Measurements from ENCODE around the gene CSMD2.

The CSMD2 gene

GRCh38 chr1:33626801-33627200 is 538.2 kb downstream of the CSMD2 start:
- no peaks in the 10 kb centered on the region for H3K9me3 ChIP-seq (ENCODE audit: insufficient read depth, low read length)
- no peaks in the 10 kb centered on the region for H3K9me2 ChIP-seq (replicated peaks; ENCODE audit: insufficient read depth, low read length)
- no peak overlapping the region for H2AFZ ChIP-seq (ENCODE audit: low read depth, low read length, severe bottlenecking)
- no peak overlapping the region for H3K27ac ChIP-seq (ENCODE audit: low read depth, low read length)
- TF ChIP-seq CTCF (IDR thresholded peaks at IDR 0.05; ENCODE audit: insufficient read depth, low read length, poor library complexity, severe bottlenecking) (no peak), EZH2phosphoT487 (conservative IDR thresholded peaks at IDR 0.05; ENCODE audit: low read length) (no peak)
- H3K9ac ChIP-seq (ENCODE audit: low read length), result no peak overlapping the region
- H3K27me3 ChIP-seq (ENCODE audit: low read length), result no peaks in the 10 kb centered on the region
- H3K79me2 ChIP-seq (ENCODE audit: insufficient read depth, low read length), result no peaks in the 10 kb centered on the region
- no peaks in the 10 kb centered on the region for H4K20me1 ChIP-seq (ENCODE audit: low read depth, low read length)
- no peaks in the 10 kb centered on the region for H3F3A ChIP-seq (ENCODE audit: insufficient read depth)
- H3K36me3 ChIP-seq (ENCODE audit: low read length), result no peaks in the 10 kb centered on the region
- H3K4me3 ChIP-seq (ENCODE audit: insufficient read depth, low read length, poor library complexity, severe bottlenecking), result no peak overlapping the region
- no peak overlapping the region for H3K4me2 ChIP-seq (ENCODE audit: low read depth, low read length, poor library complexity, severe bottlenecking)

- no peak overlapping the region for H3K27ac ChIP-seq (ENCODE audit: low read depth, low read length)
- no peaks in the 10 kb centered on the region for H3K79me2 ChIP-seq (ENCODE audit: insufficient read depth, low read length)
- H3K27me3 ChIP-seq (ENCODE audit: low read length), result no peaks in the 10 kb centered on the region
- H3F3A ChIP-seq (ENCODE audit: insufficient read depth), result no peaks in the 10 kb centered on the region
- H4K20me1 ChIP-seq (ENCODE audit: low read depth, low read length), result no peaks in the 10 kb centered on the region
- H3K9me2 ChIP-seq (replicated peaks; ENCODE audit: insufficient read depth, low read length), result no peaks in the 10 kb centered on the region
- H3K4me2 ChIP-seq (ENCODE audit: low read depth, low read length, poor library complexity, severe bottlenecking), result no peak overlapping the region
- no peaks in the 10 kb centered on the region for H3K9me3 ChIP-seq (ENCODE audit: insufficient read depth, low read length)
- H3K4me3 ChIP-seq (ENCODE audit: insufficient read depth, low read length, poor library complexity, severe bottlenecking), result no peak overlapping the region
- no peak overlapping the region for H2AFZ ChIP-seq (ENCODE audit: low read depth, low read length, severe bottlenecking)
- no peak overlapping the region for H3K9ac ChIP-seq (ENCODE audit: low read length)
- H3K36me3 ChIP-seq (ENCODE audit: low read length), result no peaks in the 10 kb centered on the region
- TF ChIP-seq CTCF (IDR thresholded peaks at IDR 0.05; ENCODE audit: insufficient read depth, low read length, poor library complexity, severe bottlenecking) (peak; percentile 15), EZH2phosphoT487 (conservative IDR thresholded peaks at IDR 0.05; ENCODE audit: low read length) (no peak)
These were observed 539.8 kb downstream of the CSMD2 start for GRCh38 chr1:33624991-33625870.

- Histone ChIP-seq H3K36me3 (ENCODE audit: low read length) (no peaks in the 10 kb centered on the region), H2AFZ (ENCODE audit: low read depth, low read length, severe bottlenecking) (no peak overlapping the region), H3K9ac (ENCODE audit: low read length) (no peak overlapping the region), H3K27me3 (ENCODE audit: low read length) (no peaks in the 10 kb centered on the region), H3K9me2 (replicated peaks; ENCODE audit: insufficient read depth, low read length) (no peaks in the 10 kb centered on the region), H3K9me3 (ENCODE audit: insufficient read depth, low read length) (no peaks in the 10 kb centered on the region), H4K20me1 (ENCODE audit: low read depth, low read length) (no peaks in the 10 kb centered on the region), H3K4me2 (ENCODE audit: low read depth, low read length, poor library complexity, severe bottlenecking) (no peak overlapping the region), H3K79me2 (ENCODE audit: insufficient read depth, low read length) (no peaks in the 10 kb centered on the region), H3K4me3 (ENCODE audit: insufficient read depth, low read length, poor library complexity, severe bottlenecking) (no peak overlapping the region), H3K27ac (ENCODE audit: low read depth, low read length) (no peak overlapping the region), H3F3A (ENCODE audit: insufficient read depth) (no peaks in the 10 kb centered on the region)
- TF ChIP-seq EZH2phosphoT487 (conservative IDR thresholded peaks at IDR 0.05; ENCODE audit: low read length), result no peak
- no peak for TF ChIP-seq CTCF (IDR thresholded peaks at IDR 0.05; ENCODE audit: insufficient read depth, low read length, poor library complexity, severe bottlenecking)
These were observed 540.6 kb downstream of the CSMD2 start for GRCh38 chr1:33624261-33624990.
